ENCODE measurements around the gene GPR135.

DNA sequence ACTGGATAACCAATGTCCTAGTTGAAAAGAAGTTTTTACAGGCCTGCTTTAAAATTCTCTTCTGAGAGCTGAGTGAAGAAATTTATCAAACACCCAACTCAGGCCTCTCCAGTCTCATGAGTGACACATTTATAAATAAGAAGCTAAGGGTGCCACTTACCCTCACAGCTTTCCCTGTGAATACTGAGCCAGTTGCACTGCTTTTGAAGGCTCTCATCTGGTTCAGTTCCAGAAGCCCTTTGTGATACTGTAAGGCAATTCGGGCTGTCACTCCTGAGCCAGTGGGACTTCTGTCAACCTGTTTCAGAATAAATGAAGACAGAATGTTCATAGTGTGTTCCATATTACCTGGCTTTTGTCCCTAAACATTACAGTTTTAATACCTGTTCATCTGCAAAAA lies 10.5 kb upstream of the GPR135 start:
- no peak for TF ChIP-seq CTCF (IDR thresholded peaks at IDR 0.05; ENCODE audit: poor library complexity, severe bottlenecking)
- TF ChIP-seq TAF1 (IDR thresholded peaks at IDR 0.05; ENCODE audit: low read depth): no peak
- peak; percentile 76 for TF ChIP-seq POLR2AphosphoS5 (IDR thresholded peaks at IDR 0.05)
- TF ChIP-seq, protein P1, sequence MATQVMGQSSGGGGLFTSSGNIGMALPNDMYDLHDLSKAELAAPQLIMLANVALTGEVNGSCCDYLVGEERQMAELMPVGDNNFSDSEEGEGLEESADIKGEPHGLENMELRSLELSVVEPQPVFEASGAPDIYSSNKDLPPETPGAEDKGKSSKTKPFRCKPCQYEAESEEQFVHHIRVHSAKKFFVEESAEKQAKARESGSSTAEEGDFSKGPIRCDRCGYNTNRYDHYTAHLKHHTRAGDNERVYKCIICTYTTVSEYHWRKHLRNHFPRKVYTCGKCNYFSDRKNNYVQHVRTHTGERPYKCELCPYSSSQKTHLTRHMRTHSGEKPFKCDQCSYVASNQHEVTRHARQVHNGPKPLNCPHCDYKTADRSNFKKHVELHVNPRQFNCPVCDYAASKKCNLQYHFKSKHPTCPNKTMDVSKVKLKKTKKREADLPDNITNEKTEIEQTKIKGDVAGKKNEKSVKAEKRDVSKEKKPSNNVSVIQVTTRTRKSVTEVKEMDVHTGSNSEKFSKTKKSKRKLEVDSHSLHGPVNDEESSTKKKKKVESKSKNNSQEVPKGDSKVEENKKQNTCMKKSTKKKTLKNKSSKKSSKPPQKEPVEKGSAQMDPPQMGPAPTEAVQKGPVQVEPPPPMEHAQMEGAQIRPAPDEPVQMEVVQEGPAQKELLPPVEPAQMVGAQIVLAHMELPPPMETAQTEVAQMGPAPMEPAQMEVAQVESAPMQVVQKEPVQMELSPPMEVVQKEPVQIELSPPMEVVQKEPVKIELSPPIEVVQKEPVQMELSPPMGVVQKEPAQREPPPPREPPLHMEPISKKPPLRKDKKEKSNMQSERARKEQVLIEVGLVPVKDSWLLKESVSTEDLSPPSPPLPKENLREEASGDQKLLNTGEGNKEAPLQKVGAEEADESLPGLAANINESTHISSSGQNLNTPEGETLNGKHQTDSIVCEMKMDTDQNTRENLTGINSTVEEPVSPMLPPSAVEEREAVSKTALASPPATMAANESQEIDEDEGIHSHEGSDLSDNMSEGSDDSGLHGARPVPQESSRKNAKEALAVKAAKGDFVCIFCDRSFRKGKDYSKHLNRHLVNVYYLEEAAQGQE (IDR thresholded peaks at IDR 0.05; ENCODE audit: borderline replicate concordance): no peak

All from neural cell (in vitro differentiated cells).